Coronary artery (tissue), 2 donors: Measurements from ENCODE around the gene IFI6.

Experiments used
- DNase-seq: peaks from one replicate; pipeline ENCODE4 v3.0.0-alpha.2; 2017; ENCODE audit warnings: low spot score
- H3K27ac ChIP-seq, 2 donors: fragments of 200-600 bp; sonication (generic); one replicate each; pipeline ENCODE4 v1.5.1; 2016 to 2019
- H3K4me3 ChIP-seq: fragments of 200-600 bp; sonication (generic); 2 replicates; pipeline ENCODE4 v1.5.1; 2016; ENCODE audit warnings: mild to moderate bottlenecking, moderate library complexity
- TF ChIP-seq, protein P1 (sequence below): fragments of 200-600 bp; sonication (generic); IDR thresholded peaks from one replicate; pipeline ENCODE4 v1.5.1; 2019; ENCODE audit warnings: antibody characterized with exemption

IFI6 gene

GRCh38 chr1:27617420-27617819, 54.6 kb downstream of the IFI6 start:
- DNase-seq, result no peak
- Histone ChIP-seq H3K27ac (no peak overlapping the region), H3K4me3 (no peak overlapping the region)
- TF ChIP-seq, protein P1, sequence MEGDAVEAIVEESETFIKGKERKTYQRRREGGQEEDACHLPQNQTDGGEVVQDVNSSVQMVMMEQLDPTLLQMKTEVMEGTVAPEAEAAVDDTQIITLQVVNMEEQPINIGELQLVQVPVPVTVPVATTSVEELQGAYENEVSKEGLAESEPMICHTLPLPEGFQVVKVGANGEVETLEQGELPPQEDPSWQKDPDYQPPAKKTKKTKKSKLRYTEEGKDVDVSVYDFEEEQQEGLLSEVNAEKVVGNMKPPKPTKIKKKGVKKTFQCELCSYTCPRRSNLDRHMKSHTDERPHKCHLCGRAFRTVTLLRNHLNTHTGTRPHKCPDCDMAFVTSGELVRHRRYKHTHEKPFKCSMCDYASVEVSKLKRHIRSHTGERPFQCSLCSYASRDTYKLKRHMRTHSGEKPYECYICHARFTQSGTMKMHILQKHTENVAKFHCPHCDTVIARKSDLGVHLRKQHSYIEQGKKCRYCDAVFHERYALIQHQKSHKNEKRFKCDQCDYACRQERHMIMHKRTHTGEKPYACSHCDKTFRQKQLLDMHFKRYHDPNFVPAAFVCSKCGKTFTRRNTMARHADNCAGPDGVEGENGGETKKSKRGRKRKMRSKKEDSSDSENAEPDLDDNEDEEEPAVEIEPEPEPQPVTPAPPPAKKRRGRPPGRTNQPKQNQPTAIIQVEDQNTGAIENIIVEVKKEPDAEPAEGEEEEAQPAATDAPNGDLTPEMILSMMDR, result no peak

- Histone ChIP-seq H3K4me3 (no peak overlapping the region), H3K27ac (no peak overlapping the region)
- no peak for DNase-seq
- TF ChIP-seq, protein P1, result no peak
Measured at GRCh38 chr1:27616441-27616840, 55.6 kb downstream of the IFI6 start.
